Measurements from ENCODE around the gene FLT3LG.

- TF ChIP-seq CTCF (conservative IDR thresholded peaks at IDR 0.05) (no peak), EZH2 (IDR thresholded peaks at IDR 0.05; ENCODE audit: low read depth) (no peak)
These were observed 56.7 kb downstream of the FLT3LG start for GRCh38 chr19:49530708-49531107.
